NT2/D1 (cell line): ENCODE data around the gene SLC5A9.

Source experiments
- SUZ12 ChIP-seq: IDR thresholded peaks from 2 replicates; pipeline ENCODE4 v1.6.1; 2011; ENCODE audit not compliant: insufficient read length, insufficient read depth; ENCODE audit errors: extremely low read depth
- ZNF274 ChIP-seq: IDR thresholded peaks from 2 replicates; pipeline ENCODE4 v1.6.1; 2011; ENCODE audit warnings: mild to moderate bottlenecking, low read depth, low read length

DNA sequence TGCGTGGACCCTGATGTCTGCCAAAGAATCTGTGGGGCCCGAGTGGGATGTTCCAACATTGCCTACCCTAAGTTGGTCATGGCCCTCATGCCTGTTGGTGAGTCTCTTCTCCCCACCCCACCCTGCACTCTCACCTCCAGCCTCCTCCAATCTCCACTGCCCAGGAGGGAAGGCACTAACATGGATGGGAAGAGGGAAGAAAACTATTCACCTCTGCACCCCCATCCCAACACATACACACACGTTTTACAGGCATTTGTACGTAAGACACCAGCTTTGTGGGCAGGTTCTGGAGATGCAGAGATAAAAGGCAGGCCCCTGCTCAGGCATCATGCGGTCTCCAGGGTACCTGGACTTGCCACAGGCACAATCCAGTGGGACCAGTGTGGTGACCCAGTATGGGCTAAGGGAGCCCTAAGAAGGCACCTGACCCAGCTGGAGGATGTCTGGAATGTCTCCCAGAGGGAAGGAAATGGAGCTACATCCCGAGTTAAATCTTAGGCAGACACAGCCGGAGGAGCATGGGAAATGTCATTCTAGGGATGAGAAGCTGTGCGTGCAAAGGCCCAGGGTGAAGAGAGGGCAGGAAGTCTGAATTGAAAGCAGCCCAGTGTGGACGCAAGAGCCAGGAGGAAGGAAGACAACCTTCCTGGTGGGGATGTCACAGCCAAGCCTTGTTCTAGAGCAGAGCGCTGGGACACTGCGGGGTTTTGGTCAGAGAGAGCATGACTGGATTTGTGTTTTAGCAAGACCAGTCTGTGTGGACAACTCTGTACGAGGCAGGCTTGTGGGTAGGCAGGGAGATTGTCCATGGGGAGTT is 11.4 kb downstream of the SLC5A9 start:
- TF ChIP-seq SUZ12 (no peak), ZNF274 (no peak)
